GM12872 (cell line): Measurements from ENCODE around the gene NAA10.

Experiments
- TF ChIP-seq, protein P1 (sequence below): IDR thresholded peaks from 3 replicates; pipeline ENCODE4 v1.5.1; 2011; ENCODE audit warnings: low read depth, mild to moderate bottlenecking, low read length, moderate library complexity; ENCODE audit not compliant: insufficient read depth

NAA10 gene

DNA sequence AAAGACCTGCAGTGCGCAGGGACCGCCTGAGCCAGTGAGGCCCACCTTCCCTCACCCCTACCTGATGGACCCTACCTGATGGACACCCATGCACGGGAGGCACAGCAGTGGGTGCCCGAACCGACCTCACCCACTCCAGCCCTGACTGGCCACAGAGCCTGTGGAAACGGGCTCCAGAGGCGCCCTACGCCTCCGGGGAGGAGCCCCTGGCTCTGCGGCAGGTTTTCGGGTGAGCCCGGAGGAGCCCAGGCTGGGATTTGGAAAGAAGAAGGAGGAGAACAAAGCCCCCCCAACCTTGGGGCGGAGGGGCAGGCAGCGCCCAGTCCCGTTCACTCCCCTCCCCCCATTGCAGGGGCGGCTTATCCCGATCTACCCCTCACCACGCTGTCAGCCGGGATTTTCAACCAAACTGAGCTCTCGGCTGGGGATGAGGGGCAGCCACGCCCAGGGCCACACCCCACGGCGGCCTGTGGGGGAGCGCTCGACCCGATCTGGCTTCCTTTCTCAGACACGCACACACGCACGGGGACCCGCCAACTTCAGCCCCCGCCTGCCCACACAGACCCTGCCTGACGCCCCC lies 49.5 kb downstream of the NAA10 start:
- TF ChIP-seq, protein P1, sequence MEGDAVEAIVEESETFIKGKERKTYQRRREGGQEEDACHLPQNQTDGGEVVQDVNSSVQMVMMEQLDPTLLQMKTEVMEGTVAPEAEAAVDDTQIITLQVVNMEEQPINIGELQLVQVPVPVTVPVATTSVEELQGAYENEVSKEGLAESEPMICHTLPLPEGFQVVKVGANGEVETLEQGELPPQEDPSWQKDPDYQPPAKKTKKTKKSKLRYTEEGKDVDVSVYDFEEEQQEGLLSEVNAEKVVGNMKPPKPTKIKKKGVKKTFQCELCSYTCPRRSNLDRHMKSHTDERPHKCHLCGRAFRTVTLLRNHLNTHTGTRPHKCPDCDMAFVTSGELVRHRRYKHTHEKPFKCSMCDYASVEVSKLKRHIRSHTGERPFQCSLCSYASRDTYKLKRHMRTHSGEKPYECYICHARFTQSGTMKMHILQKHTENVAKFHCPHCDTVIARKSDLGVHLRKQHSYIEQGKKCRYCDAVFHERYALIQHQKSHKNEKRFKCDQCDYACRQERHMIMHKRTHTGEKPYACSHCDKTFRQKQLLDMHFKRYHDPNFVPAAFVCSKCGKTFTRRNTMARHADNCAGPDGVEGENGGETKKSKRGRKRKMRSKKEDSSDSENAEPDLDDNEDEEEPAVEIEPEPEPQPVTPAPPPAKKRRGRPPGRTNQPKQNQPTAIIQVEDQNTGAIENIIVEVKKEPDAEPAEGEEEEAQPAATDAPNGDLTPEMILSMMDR, result no peak

DNA sequence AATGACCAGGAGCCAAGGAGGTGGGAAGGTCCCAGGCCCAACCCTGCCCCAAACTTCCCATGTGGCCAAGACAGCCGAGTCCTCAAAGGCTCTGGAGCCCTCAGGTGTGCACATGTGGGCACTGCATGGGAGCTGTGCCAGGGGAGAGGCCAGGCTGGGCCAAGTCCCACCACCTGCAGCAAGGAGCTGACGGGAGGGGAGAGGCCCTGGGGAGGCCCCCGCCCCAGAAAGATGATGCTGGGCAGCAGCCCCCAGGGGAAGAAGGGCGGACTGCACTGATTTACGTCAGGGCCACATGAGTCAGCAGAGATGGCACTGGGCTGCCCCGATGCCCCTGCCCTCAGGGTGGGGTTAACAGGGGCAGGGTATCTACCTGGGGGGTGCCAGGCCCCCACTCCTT lies 50.2 kb downstream of the NAA10 start:
- TF ChIP-seq, protein P1, result peak; percentile 34; the same call in 2 of the 3 replicates

DNA sequence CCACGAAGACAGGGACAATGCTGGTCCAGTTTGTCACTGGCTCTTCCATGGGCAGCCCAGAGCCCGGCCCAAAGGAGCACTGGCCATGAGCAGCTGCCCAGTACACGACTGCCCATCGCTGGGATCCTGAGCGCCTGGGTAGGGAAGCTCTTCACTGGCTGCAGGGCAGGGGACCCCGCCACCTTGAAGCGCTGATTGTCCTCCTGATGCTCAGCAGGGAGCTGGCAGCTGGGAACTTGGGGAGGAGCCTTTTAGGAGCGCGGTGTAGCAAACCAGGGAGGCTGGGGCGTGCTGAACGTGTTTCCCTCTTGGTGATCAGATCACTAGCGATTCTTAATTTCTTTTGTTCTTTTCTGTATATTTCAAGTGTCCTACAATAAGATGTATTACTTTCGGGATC lies 50.7 kb downstream of the NAA10 start:
- TF ChIP-seq, protein P1, result no peak

DNA sequence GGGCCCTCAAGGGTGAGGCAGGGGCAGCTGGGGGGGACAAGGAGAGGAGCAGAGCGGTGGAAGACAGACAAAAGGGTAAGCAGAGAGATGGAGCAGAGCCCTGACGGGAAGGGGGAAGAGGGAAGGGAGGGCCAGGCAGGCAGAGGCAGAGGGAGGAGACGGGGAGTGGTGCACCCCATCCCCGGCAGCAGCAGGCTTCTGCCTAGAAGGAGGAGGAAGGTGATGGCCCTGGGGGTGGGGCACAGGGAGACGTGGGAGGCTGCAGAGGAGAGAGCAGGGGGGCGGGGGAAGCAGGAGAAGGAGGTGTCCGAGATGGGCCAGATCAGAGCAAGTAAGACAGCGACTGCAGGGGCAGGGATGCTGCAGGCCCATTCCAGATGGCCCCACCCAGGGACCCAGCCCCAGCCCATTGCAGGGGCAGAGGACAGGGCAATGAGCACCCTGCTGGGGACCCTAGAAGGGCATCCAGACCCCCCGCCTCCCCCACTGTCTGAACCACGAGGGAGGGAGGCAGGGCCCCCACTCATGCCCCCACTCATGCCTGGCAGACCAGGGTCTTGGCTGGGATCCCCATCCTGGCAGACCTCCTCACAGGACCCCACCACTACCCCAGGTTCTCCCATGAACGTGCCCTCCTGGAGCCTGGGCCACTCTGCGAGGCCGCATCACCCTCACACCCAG lies 51.5 kb downstream of the NAA10 start:
- TF ChIP-seq, protein P1, result no peak

DNA sequence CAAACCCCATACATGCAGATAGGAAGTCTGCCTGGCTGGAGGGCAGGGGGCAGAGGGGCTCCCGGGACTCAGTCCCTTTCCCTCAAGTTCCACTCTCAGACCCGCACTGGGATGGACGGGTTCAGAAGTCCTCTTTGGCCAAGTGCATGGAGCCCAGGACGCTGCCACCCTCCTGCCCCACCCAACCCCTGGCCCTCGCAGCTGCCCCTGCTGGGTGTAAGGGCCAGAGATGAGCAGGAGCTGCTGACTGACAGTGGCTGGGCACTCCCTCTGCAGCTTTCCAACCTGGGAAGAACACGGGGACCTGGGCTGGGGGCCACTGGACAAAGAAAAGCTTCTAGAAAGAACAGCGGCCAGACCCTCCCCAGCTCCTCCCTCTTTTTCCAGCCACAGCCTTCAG lies 52.3 kb downstream of the NAA10 start:
- TF ChIP-seq, protein P1, result no peak

DNA sequence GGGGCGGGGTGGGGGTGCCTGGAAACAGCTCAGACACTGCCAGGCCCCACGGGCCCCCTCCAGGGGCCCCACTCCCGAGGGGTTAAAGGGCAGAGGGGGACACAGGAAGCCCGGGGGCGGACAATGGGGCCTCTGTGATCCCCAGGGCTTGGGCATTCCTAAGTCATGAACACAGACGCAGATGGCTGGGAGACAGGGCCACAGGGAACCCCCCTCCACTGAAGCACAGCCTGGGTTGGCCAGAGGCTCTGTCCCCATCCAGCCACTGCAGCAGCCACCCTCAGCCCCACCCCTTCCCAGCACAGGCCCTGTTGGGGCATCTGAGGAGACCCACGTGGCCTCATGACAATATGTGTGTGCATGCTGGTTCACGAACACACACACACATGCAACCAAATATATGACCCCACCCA lies 52.7 kb downstream of the NAA10 start:
- TF ChIP-seq, protein P1, result no peak

DNA sequence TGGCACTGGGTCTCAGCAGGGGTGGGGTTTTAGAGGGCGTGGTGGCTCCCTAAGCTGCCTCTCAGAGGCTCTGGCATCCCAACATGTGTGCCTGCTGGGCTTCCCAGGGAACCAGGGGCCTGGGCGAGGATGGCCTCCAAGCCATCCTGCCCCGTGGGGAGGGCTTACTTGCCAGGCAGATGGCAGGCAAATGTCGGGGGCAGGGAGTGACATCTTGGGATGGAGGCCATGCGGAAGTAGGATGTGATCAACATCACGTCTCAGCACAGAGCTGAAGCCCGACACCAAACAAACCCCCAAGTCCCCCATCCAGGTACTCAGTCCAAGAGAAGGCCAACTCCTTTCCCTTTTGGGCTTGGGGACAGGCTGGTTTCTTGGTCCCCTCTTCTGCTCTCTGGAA lies 53.6 kb downstream of the NAA10 start:
- TF ChIP-seq, protein P1, result no peak
